ENCODE results near the gene IL21R.

GRCh38 chr16:27485126-27485525 is 83.2 kb downstream of the IL21R start:
- TF ChIP-seq POLR2A (IDR thresholded peaks at IDR 0.05; ENCODE audit: low read depth, low read length) (no peak), TAF1 (IDR thresholded peaks at IDR 0.05; ENCODE audit: low read depth, low read length) (no peak), POLR2AphosphoS5 (IDR thresholded peaks at IDR 0.05; ENCODE audit: low read depth, low read length) (no peak), SPI1 (IDR thresholded peaks at IDR 0.05; ENCODE audit: low read depth, low read length) (no peak), POU2F2 (IDR thresholded peaks at IDR 0.05; ENCODE audit: low read depth, low read length) (no peak), PAX5 (IDR thresholded peaks at IDR 0.05; ENCODE audit: insufficient read depth, low read length, severe bottlenecking) (no peak)

All from GM12891 (cell line).